Activated T-cell treated with anti-CD3 and anti-CD28 coated beads for 1 hour (primary cell): ENCODE data around the gene CORO1A.
"Not testable (repeated sequence)": the region's sequence is repeated elsewhere in the genome, so short reads cannot be mapped to it uniquely, and the experiment has no call there.

Experiments used
- DNase-seq: peaks from one replicate; pipeline ENCODE4 v3.0.0-alpha.2; 2020; ENCODE audit warnings: low read depth

CORO1A gene

DNA sequence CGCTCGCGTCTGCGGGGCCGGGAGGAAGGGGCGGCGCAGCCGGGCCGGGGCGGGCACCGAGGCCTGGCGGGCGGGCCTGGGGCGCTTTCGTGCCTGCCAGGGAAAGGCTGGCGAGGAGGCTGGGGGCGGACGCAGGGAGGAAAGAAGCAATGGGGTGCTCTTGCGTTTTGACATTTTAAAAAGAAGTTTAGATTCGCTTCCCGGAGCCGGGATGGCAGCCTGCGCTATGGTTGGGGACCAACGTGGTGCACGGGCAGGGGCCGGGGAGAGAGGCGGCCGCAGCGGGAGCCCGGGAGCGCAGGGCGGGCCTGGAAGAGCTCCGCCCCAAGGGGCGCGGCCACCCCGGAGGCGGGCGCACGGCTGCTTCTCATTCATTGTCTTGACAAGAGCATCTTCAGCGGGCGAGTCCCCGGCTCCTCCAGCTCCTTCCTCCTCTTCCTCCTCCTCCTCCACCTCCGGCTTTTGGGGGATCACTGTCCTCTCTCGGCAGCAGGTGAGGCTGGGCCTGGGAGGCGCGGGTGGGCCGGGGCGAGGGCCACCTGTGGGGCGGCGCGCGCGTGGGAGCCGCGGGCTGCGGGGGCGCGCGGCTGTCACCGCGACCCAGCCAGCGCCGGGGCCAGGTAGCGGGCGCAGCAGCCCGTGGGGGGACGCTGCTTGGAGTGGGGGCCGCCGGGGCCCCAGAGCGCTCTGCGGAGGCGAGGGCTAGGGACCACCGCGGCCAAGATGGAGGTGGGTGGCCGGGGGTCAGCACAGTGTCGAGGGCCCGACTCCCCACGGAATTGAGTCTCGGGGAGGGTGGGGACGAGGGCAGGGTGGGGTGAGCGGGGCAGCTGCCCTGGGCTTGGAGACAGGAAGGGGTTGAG lies at the start of gene CORO1A:
TSS of gene CORO1A (plus strand) at position 370 of the 863 bp plus-strand sequence. CDS start 1,608 bp downstream, outside the sequence.
- DNase-seq, result peak; percentile 75

DNA sequence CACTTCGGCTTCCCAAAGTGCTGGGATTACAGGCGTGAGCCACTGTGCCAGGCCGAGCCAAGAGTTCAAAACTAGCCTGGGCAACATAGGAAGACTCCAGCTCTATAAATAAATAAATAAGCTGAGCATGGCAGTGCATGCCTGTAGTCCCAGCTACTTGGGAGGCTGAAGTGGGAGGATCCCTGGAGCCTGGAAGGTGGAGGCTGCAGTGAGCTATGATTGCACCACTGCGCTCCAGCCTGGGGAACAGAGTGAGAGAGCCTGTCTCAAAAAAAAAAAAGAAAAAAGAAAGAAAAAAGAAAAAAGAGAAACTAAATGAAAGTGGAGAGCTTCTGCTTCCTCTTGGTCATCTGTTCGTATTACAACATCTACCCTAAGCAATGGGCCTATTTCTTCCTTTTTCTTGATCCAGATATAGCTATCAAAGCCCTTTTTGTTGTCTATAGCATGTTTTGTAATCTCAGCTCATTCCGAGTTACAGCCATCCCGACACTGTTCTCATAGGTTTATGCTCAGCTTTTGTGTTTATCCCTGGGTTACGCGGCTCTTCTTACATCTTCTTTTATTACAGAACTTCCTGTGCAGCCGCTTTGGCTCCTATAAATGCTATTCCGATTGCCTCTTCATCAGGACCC lies 46.3 kb upstream of the CORO1A start:
- DNase-seq, result no peak

DNA sequence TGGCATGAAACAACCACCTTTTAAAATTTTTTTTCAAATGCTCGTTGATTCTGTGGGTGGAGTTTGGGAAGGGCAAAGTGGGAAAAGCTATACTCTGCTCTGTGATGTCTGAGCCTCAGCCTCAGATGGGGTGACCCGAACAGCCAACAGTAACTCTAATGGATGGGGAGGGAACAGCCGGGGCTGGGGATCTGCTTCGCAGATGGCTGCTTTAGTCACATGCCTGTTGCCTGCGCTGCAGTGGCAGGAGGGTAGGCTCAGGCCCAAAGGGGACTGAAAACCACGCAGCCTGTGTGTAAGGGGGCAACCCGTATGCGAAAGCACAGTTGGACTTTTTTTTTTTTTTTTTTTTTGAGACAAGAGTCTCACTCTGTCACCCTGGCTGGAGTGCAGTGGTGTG lies 45.5 kb upstream of the CORO1A start:
- no peak for DNase-seq

DNA sequence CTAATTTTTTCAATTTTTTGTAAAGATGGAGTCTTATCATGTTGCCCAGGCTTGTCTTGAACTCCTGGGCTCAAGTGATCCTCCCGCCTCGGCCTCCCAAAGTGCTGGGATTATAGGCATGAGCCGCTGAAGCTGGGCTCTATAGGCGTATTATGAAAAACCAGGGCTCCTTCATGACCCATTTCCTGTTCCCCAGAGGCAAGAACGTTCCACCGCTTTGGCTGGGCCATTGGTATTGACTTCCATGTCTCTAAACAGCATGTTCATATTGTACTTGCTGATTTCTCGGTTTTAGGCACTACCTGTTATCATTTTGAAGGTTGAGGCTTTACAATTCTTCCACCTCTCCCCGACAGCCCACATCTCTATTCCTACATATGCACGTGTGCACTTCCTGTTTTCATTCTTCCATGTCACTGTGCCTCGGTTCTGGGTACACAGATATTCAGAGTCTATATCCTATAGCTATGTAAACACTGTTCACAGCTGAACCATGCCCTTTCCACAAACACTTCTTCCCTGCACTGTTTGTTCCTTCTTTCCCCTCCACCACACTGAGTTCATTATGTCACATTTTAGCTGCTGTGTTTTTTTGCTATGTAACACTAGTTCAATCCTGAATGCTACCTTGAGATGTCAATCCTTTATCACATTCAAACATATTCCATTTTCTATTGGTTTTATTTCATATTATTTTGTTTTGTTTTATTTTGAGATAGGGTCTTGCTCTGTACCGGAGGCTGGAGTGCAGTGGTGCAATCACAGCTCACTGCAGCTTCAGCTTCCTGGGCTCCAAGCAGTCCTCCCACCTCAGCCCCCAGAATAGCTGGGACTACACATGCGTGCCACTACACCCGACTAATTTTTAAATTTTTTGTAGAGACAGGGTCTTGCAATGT lies 43.6 kb upstream of the CORO1A start:
- no peak for DNase-seq

DNA sequence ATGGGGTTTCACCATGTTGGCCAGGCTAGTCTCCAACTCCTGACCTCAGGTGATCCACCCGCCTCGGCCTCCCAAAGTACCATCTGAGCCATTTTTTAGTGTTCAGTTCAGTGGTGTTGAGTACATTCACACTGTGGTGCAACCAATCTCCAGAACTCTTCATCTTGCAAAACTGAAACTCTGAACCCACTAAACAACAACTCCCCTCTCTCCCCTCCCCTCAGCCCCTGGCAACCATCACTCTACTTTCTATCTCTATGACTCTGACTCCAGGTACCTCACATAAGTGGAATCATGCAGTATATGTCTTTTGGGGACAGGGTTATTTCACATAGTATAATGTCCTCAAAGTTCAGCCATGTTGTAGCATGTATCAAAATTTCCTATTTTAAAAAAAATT lies 41.7 kb upstream of the CORO1A start:
- DNase-seq, result no peak

DNA sequence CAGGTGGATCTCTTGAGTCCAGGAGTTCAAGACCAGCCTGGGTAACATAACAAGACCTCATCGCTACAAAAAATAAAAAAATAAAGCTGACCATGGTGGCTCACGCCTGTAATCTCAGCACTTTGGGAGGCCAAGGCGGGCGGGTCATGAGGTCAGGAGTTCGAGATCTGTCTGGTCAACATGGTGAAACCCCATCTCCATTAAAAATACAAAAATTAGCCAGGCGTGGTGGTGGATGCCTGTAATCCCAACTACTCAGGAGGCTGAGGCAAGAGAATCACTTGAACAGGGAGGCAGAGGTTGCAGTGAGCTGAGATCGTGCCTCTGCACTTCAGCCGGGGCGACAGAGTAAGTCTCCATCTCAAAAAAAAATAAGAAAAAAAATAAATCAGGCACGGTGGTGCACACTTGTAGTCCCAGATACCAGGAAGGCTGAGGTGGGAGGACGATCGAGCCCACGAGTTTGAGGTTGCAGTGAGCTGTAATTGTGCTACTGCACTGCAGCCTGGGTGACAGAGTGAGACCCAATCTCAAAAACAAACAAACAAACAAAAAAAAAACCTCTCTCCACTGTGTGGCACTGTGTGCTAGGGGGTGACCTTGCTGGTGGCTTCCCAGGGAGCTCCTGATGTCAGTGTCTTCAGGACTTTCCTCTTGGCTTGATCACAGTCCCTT lies 40.6 kb upstream of the CORO1A start:
- DNase-seq, result no peak

DNA sequence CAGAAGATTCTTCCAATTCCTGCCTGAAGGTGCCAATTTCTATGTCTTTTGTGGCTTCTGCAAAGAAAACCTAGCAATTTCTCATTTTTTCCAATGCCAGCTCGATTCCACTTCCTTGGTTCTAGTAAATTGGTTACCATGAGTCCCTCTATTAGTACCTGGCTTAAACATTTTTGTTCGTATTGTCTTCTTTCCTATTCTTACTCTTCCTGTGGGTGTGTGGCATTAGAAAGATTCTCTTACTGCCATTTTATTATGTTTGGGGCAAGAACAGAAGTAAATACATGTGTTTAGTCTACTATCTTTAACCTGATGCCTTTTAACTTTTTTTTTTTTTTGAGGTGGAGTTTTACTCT lies 40.1 kb upstream of the CORO1A start:
- DNase-seq, result no peak

DNA sequence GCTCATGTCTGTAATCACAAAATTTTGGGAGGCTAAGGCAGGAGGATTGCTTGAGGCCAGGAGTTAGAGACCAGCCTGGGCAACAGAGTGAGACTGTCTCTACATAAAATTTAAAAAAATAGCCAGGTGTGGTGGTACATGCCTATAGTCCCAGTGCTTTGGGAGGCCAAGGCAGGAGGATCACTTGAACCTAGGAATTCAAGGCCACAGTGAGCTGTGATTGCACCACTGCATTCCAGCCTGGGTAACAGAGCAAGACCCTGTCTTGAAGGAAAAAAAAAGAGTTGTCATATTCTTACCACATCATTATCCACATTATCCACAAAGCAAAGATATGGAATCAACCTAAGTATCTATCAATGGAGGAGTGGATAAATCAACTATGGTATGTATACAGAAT lies 39.4 kb upstream of the CORO1A start:
- DNase-seq, result no peak

DNA sequence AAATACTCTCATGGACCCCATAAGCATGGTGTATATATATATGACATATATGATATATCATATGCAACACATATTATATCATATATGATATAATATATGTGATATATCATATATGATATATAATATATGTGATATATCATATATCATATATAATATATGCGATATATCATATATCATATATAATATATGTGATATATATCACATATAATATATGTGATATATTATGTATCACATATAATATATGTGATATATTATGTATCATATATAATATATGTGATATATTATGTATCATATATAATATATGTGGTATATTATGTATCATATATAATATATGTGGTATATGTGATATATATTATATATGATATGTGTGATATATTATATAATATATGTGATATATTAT lies 38.5 kb upstream of the CORO1A start:
- no peak for DNase-seq

DNA sequence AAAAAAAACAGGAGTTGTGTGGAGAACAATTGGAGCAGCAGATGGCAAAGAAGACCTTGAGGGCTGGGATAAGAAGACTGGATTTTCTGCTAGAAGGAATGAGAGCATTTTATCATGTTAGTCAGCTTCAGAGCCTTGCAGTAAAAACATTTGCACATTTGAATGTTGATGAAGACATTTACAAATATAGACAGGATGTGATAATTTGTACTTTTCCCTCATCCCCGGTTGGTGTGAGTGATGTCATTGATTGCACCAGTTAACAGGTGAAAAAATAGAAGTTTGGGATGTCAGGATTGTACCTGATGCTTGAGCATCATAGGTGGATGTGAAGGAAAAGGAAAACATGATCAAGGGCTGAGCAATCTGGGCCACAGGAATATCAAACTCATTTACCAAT lies 37.7 kb upstream of the CORO1A start:
- no peak for DNase-seq

DNA sequence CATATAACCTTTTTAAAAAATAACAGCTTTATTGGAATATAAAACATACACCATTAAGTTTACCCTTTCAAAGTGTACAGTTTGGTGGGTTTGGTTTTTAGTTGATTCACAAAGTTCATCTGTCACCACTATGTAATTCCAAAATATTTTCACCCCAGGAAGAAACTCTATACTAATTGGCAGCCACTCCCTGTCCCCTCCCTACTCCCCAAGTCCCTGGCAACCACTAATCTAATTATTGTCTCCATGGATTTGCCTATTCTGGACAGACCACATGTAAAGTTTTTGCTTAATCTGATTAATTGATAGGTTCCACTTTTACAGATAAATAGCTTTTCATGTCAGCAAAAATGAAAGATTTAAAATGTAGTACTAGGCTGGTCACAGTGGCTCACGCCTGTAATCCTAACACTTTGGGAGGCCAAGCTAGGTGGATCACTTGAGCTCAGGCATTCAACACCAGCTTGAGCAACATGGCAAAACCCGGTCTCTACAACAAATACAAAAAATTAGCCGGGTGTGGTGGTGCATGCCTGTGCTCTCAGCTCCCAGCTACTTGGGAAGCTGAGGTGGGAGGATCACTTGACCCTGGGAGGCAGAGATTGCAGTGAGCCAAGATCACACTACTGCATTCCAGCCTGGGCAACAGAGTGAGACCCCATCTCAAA lies 35.4 kb upstream of the CORO1A start:
- no peak for DNase-seq

DNA sequence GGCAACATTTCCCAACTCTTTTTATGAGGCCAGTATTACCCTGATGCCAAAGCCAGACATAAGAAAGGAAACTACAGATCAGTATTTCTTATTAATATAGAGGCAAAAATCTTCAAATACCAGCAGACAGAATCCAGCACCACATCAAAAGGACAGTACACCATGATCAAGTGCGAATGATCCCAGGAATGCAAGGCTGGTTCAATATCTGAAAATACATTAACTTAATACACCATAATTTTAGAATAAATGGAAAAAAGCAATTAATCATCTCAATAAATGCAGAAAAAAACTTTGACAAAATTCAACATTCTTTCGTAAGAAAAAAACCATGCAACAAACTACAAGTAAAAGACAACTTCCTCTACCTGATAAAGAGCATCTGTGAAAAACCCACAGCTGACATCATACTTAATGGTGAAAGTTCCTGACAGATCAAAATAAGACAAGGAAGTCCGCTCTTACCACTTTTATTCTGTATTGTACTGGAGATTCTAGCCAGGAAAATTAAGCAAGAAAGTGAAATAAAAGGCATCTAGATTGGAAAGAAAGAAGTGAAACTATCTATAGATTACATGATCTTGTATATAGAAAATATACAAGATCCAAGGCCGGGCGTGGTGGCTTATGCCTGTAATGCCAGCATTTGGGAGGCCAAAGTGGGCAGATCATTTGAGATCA lies 34.0 kb upstream of the CORO1A start:
- no peak for DNase-seq

DNA sequence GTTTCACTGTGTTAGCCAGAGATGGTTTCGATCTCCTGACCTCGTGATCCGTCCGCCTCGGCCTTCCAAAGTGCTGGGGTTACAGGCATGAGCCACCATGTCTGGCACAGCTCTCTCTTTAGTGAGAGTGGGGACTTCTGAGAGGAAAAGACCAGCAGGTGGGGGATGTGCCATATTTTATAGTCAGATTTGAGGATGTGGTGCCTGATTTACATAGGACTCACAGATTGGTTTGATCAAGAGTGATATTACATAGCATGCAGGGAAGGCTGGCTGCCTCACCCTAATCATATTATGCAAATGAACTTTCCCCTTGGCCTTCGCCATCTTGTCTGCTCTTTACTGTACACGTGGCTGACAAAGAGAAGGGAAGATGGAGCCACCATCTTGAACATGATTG lies 32.3 kb upstream of the CORO1A start:
- DNase-seq, result no peak

DNA sequence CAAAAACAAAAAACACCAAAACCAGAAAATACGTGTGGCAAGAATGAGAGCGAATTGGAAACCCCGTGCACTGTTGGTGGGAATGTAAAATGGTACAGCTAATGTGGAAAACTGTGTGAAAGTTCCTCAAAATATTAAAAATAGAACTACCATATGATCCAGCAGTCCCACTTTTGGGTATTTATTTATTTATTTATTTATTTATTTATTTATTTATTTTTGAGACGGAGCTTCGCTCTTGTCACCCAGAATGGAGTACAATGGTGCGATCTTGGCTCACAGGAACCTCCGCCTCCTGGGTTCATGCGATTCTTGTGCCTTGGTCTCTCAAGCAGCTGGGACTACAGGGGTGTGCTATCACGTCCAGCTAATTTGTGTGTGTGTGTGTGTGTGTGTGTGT lies 30.9 kb upstream of the CORO1A start:
- DNase-seq, result no peak

DNA sequence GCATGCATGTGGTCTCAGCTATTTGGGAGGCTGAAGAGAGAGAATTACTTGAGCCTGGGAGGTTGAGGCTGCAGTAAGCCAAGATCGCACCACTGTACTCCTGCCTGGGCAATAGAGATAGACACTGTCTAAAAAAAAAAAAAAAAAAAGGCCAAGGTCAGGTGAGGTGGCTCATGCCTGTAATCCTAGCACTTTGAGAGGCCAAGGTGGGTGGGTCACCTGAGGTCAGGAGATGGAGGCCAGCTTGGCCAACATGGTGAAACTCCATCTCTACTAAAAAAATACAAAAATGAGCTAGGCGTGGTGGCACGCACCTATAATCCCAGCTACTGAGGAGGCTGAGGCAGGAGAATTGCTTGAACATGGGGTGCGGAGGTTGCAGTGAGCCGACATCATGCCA lies 28.2 kb upstream of the CORO1A start:
- DNase-seq, result no peak

DNA sequence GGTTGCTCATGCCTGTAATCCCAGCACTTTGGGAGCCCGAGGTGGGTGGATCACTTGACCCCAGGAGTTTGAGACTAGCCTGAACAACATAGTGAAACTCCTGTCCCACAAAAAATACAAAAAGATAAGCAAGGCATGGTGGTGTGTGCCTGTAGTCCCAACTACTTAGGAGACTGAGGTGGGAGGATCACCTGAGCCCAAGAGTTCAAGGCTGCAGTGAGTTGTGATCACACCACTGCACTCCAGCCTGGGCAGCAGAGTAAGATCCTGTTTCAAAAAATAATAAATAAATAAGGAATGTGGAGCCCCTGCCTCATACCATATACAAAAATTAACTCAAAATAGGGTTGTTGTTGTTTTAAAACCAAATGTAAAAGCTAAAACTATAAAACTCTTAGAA lies 26.2 kb upstream of the CORO1A start:
- no peak for DNase-seq

DNA sequence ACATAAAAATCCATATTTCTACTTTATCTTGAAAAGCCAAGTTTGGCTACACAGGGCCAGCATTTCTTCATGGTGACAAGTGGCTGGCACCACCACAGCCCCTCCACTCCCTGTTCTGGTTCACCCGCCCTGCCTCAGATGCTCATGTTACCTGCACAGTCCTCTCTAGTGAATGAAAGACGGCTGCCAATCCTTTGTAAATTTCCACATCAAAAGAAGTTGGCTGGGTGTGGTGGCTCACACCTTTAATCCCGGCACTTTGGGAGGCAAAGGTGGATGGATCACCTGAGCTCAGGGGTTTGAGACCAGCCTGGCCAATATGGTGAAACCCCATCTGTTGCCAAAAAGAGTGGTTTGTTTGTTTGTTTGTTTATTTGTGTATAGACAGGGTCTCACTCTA lies 19.9 kb upstream of the CORO1A start:
- no peak for DNase-seq

DNA sequence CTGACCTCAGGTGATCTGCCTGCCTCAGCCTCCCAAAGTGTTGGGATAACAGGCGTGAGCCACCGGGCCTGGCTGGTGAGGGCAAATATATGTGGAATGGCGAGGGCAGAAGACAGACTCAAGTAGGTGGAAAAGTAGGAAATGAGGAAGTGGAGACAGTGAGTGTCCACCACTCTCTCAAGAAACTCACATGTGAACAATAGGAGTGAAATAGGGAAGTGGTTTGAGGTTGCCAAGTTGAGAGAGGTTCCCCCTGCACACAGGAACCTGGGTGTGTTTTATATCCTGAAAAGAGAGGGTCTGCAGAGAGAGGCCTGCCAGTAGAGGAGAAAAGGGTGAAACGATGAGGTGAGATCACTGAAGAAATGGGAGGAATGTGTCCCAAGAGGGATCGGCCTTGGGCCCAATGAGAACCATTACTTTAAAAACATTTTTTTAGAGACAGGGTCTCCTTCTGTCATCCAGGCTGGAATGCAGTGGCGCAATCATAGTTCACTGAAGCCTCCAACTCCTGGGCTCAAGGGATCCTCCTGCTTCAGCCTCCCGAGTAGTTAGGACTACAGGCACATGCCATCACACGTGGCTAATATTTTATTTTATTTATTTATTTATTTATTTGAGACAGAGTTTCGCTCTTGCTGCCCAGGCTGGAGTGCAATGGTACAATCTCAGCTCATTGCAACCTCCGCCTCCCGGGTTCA lies 17.1 kb upstream of the CORO1A start:
- DNase-seq, result no peak

DNA sequence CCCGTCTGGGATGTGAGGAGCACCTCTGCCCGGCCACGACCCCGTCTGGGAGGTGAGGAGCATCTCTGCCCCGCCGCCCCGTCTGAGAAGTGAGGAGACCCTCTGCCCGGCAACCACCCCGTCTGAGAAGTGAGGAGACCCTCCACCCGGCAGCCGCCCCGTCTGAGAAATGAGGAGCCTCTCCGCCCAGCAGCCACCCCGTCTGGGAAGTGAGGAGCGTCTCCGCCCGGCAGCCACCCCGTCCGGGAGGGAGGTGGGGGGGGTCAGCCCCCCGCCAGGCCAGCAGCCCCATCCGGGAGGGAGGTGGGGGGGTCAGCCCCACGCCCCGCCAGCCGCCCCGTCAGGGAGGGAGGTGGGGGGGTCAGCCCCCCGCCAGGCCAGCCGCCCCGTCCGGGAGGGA lies 14.7 kb upstream of the CORO1A start:
- not testable (repeated sequence) for DNase-seq

DNA sequence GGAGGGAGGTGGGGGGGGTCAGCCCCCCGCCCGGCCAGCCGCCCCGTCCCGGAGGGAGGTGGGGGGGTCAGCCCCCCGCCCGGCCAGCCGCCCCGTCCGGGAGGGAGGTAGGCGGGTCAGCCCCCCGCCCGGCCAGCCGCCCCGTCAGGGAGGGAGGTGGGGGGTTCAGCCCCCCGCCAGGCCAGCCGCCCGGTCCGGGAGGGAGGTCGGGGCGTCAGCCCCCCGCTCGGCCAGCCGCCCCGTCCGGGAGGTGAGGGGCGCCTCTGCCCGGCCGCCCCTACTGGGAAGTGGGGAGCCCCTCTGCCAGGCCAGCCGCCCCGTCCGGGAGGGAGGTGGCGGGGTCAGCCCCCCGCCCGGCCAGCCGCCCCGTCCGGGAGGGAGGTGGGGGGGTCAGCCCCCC lies 14.0 kb upstream of the CORO1A start:
- DNase-seq, result not testable (repeated sequence)
